Activated T-cell treated with anti-CD3 and anti-CD28 coated beads for 1 hour (primary cell): ENCODE data around the gene PSMC3IP.
"Not testable (repeated sequence)": the region's sequence is repeated elsewhere in the genome, so short reads cannot be mapped to it uniquely, and the experiment has no call there.

Experiments used
- DNase-seq: peaks from one replicate; pipeline ENCODE4 v3.0.0-alpha.2; 2020; ENCODE audit warnings: low read depth

Gene PSMC3IP

DNA sequence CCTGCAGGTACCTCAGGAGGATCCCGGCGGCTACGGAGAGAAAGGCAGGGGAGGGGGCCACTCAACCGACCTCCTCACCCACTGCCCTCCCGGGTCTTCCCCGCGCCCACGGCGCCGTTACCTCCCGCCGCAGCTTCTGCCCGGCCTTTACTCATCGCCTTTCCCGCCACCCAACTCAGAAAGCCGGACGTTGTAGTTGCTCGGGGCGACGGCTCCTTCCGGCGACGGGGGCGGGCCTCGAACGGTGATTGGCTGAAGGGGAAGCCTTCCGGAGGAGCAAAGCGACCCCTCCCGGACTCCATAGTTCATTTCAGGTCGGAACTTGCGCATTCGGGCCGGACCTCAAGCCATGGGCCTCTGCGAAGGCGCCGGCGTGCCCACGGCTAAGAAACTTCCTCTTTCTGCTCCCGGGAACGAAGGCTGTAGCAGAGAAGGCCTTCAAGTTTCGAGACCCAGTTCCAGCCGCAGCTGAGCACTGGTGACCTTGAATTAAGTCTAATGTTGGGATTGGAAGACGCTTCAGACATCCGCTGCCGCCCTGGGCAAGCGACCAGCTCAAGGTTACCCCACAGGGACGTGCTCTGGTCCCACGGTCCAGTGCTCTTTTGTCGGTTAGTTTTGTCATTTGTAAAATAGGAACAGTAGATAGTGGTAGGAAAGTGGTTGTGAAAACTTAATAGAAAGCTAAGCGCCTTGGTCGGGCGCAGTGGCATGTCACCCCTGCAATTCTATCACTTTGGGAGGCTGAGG is at the start of gene PSMC3IP:
Gene PSMC3IP, minus strand, starts transcription at position 198 of the 750 bp plus-strand sequence. Its CDS starts 43 bp downstream, at position 155.
- peak; percentile 89 for DNase-seq

- no peak for DNase-seq
Observed at GRCh38 chr17:42623732-42624596, 46.4 kb upstream of the PSMC3IP start.

- no peak for DNase-seq
Observed at GRCh38 chr17:42623271-42623670, 45.7 kb upstream of the PSMC3IP start.

DNA sequence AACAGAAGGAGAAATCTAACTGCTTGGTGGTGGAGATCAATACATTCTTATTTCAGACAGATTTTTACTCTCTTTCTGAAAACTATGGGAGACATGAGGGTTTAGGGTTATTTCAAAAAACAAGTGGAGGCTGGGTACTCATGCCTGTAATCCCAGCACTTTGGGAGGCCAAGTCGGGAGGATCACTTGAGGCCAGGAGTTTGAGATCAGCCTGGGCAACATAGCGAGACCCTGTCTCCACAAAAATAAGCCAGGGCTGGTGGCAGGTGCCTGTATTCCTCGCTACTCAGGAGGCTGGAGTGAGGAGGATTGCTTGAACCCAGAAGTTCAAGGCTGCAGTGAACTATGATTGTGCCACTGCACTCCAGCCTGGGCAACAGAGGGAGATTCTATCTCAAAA is 44.5 kb upstream of the PSMC3IP start:
- not testable (repeated sequence) for DNase-seq

DNA sequence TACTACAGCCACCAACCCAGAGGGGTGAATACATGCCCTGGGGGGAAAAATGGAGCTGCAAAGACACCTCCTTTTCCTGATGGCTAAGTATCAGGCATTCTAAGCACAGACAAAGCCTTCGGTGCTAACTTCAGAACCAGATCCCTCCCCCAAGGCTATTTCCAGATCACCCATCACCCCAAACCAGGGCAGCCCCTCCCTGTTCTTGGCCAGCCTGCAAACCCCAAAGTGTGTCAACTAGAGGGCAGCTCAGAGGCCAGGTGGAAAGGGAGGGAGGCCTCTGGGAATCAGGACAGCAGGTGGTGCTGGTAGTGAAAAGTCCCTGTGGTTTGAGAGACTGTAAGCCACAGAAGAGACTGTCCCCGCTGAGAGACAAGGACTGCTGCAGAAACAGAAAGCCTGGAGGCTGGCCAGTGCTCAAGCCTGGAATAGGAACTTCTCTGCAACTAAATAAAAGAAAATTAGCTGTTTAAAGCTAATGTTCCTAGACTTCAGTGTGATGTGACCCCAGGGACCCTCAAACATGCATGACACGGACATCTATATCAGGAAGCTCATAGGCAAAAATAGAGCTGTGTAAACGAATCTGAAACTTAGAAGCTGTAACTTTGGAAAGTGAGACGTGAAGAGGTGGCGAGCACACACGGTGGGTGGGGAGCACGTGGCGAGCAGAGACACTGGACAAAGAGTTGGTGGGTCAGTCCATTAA is 41.1 kb upstream of the PSMC3IP start:
- no peak for DNase-seq

DNA sequence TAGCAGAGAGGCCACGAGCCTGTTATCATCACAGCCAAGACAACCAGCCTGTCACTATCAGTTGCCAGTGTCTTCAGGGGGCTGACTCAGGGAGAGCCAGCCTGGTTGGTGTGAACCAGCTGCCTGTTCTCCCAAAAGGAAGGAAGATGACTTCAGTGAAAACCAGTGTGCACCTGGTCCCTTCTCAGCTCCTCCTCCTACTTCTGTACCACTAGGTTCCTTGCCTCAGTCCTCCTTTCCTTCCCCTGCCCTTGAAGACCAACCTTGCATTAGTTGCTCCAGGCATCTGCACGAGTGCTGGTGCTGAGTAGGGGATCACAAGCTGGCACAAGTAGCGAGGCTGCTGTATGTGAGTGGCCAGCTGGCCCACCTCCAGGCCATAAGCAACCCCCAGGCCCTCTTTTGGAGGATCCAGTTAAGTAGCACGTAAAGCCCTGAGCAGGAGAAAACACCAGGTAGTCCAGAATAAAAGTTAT is 40.5 kb upstream of the PSMC3IP start:
- DNase-seq = no peak

DNA sequence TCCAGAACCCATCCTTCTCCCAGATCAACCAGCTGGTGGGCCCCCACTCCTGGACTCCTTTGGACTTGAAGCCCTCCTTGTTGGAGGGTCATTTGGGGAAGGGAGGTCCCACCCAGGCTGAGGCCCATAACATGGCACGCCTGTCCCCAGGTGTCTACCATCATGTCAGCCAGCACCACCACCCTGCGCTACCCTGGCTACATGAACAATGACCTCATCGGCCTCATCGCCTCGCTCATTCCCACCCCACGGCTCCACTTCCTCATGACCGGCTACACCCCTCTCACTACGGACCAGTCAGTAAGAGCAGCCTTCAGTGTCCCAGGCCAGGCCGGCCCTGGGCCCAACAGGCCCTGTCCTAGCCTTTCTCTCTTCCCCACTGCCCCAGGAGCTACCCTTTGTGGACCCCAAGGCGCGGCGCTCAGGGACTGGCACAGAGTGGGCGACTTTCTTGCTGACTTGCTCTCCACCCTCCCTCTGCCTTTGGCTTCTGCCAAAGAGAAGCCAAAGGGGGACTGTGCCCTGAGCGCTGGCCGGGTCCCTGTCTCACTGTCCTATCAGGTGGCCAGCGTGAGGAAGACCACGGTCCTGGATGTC is 36.3 kb upstream of the PSMC3IP start:
- no peak for DNase-seq

DNA sequence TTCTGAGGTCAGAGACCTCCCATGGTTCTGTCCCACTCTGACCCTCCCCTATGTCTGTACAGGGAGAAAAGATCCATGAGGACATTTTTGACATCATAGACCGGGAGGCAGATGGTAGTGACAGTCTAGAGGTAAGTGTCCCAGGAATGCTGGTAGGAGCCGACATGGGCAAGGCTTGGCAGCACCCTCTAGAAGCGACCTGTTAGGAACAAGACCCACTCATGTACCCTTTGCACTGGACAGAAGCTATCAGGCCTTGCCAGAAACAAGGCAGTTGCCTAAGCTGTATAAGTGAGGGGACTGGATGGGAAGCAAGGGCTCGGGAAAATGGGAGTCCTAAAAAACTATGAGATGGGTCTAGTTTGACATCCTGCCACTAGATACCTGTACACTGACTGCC is 34.5 kb upstream of the PSMC3IP start:
- DNase-seq = no peak

- peak; percentile 6 for DNase-seq
Observed at GRCh38 chr17:42609814-42610801, 32.6 kb upstream of the PSMC3IP start.

GRCh38 chr17:42609182-42609813 is 31.8 kb upstream of the PSMC3IP start, which contains the start of the genes RETREG3 and TUBG1:
TSS of gene RETREG3 (minus strand) at chr17:42609374. CDS start at chr17:42609324, 50 bp downstream.
TSS of gene TUBG1 (plus strand) at chr17:42609683. CDS start at chr17:42609738, 55 bp downstream.
- DNase-seq = peak; percentile 99

DNA sequence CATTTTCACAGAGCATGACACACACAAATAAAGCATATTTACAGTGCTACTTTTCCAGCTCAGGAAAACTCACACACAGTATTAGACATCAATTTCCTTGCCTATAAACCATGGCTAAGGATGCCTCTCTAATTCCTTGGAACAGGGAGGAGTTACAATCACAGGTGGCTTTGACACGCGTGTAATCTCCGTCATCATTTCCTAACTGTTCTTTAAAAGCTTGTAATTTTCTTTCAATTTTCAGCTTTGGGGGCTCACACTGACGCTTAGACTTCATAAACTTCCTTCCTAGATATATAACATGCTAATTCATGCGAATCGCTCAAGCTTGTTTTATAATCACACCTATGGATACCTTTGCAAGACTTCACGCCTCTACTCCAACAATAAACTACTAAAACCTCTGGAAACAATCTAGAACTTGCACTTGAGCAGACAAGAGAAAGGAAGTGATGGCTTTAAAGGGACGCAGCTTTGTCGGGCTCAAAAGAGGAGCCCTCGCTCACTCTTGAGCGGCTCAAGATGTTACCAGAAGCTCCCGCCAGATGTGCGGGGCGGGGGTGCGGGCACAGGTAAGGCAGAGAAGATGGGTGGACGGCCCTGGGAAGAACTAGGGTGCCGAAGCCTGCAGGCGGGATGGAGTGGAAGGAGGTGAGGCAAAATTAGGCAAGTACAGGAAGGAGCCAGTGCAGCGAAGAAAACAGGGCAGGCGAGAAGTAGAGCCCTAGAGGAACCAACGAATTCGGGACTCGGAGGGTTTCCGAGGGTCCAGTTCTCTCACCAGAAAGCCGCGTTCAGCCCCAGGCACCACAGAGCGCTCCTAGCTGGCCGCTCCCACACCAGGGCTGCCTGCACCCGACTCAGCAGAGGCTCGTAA is 31.0 kb upstream of the PSMC3IP start:
- DNase-seq = peak; percentile 1

DNA sequence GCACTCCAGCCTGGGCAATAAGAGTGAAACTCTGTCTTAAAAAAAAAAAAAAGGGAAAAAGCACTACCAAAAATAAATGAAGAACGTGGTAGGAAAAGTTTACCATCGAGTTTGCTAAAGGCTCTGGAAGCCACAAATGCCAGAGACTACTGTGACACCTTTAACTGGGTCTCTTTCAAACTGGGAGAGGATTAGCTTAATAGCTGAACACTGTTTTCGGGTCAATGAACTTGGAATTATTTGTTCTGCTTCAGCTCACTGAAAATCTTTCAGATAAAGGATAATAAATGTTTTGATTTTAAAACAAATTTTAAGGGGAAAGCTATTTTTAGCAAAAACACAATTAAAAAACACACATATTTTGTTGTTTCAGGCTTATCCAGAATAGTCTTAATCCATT is 30.2 kb upstream of the PSMC3IP start:
- no peak for DNase-seq

GRCh38 chr17:42603318-42603717 is 25.8 kb upstream of the PSMC3IP start:
- DNase-seq = no peak

DNA sequence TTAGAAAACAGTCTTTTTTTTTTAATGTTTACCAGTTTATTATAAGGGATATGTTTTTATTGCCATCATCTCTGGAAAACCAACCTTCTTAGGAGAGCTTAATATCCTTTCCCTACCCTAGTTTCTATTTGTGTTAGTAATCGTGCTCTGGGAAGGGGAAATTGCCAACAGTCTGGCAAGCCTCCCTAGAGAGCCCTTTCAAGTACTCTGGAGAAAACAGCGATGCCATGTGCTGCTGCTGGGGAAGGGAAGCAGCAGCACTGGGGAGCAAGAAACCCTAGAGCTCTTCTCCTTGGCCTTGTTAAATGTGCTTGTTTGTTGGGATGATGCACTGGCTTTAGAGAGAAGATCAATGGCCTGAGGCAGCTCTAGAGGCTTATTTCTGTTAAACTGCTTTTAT is 21.4 kb upstream of the PSMC3IP start:
- no peak for DNase-seq

DNA sequence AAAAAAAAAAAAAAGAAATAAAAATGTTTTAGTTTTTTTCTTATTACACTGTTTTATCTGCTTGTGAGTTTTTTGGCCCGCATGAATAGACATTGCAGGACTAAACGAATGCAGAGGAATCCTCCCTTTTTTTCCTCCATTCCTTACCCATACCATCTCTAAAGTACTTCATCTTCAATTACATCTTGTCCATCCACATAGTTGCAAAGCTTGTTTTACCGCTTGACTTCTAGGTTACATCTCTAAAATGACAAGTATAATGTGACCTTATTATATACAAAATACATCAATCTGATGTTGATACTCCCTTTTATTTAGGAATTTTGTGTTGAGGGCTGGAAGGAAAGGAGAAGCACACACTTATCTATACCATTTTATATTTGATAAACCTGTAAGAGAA is 18.9 kb upstream of the PSMC3IP start:
- no peak for DNase-seq

DNA sequence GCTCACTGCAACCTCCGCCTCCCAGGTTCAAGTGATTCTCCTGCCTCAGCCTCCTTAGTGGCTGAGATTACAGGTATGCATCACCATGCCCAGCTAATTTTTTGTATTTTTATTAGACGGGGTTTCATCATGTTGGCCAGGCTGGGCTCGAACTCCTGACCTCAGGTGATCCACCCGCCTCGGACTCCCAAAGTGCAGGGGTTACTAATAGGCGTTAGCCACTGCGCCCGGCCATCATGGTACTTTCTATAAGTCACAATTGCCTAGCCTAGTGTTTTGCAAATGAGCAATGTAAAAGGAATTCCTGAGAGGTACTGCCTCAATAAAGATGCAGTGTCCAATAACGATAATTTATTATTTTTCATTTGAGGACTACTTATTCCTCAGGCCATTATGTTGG is 13.9 kb upstream of the PSMC3IP start:
- DNase-seq = no peak

GRCh38 chr17:42590886-42591285 is 13.4 kb upstream of the PSMC3IP start:
- no peak for DNase-seq

GRCh38 chr17:42586514-42587230 is 9.1 kb upstream of the PSMC3IP start:
- DNase-seq = no peak
